GM04503 (cell line): ENCODE data around the gene PDE3A.

ENCODE experiments used
- DNase-seq: peaks from one replicate; pipeline ENCODE4 v3.0.0-alpha.2; 2012; ENCODE audit warnings: low read depth

The PDE3A gene

GRCh38 chr12:20424841-20425240 is 56.5 kb downstream of the PDE3A start:
- DNase-seq, result no peak

GRCh38 chr12:20426191-20426590 is 57.9 kb downstream of the PDE3A start:
- no peak for DNase-seq

GRCh38 chr12:20426957-20427356 is 58.6 kb downstream of the PDE3A start:
- DNase-seq, result no peak

- no peak for DNase-seq
Observed at GRCh38 chr12:20429852-20430251, 61.5 kb downstream of the PDE3A start.

GRCh38 chr12:20432290-20432689 is 64.0 kb downstream of the PDE3A start:
- DNase-seq, result no peak

GRCh38 chr12:20434996-20435395 is 66.7 kb downstream of the PDE3A start:
- no peak for DNase-seq

GRCh38 chr12:20436316-20436715 is 68.0 kb downstream of the PDE3A start:
- DNase-seq, result no peak

GRCh38 chr12:20438299-20438779 is 70.0 kb downstream of the PDE3A start:
- DNase-seq, result no peak

GRCh38 chr12:20439626-20440025 is 71.3 kb downstream of the PDE3A start:
- no peak for DNase-seq

- DNase-seq, result no peak
Observed at GRCh38 chr12:20440408-20440807, 72.1 kb downstream of the PDE3A start.

GRCh38 chr12:20442322-20442721 is 74.0 kb downstream of the PDE3A start:
- no peak for DNase-seq

GRCh38 chr12:20443255-20443654 is 74.9 kb downstream of the PDE3A start:
- no peak for DNase-seq

GRCh38 chr12:20443792-20444191 is 75.5 kb downstream of the PDE3A start:
- no peak for DNase-seq

- DNase-seq, result no peak
Observed at GRCh38 chr12:20444595-20445170, 76.3 kb downstream of the PDE3A start.

- no peak for DNase-seq
Observed at GRCh38 chr12:20445687-20446086, 77.3 kb downstream of the PDE3A start.

GRCh38 chr12:20446836-20447235 is 78.5 kb downstream of the PDE3A start:
- no peak for DNase-seq

GRCh38 chr12:20448781-20449180 is 80.4 kb downstream of the PDE3A start:
- no peak for DNase-seq

GRCh38 chr12:20450591-20451180 is 82.3 kb downstream of the PDE3A start:
- no peak for DNase-seq

- DNase-seq, result peak; percentile 18
Observed at GRCh38 chr12:20451761-20452160, 83.4 kb downstream of the PDE3A start.

GRCh38 chr12:20452496-20453010 is 84.2 kb downstream of the PDE3A start:
- no peak for DNase-seq

- no peak for DNase-seq
Observed at GRCh38 chr12:20453756-20454310, 85.5 kb downstream of the PDE3A start.

GRCh38 chr12:20455001-20455706 is 86.8 kb downstream of the PDE3A start:
- no peak for DNase-seq

- DNase-seq, result no peak
Observed at GRCh38 chr12:20457582-20457981, 89.2 kb downstream of the PDE3A start.
